Ascending aorta (tissue), 2 donors: ENCODE data around the gene FBXL14. TPM values are rescaled to one million over a fixed set of nuclear protein-coding genes. Genes with fewer than 3 reads are reported as not detected.

Experiments
- DNase-seq, 2 donors: peaks; one replicate each; pipeline ENCODE4 v3.0.0-alpha.2; 2019; ENCODE audit warnings: low spot score in 2 of 2
- H3K27ac ChIP-seq, 2 donors: fragments of 200-600 bp; sonication (generic); one replicate each; pipeline ENCODE4 v1.5.1; 2016 to 2017; ENCODE audit warnings: mild to moderate bottlenecking in 1 of 2
- H3K27me3 ChIP-seq: fragments of 200-600 bp; sonication (generic); one replicate; pipeline ENCODE4 v1.5.1; 2017
- H3K36me3 ChIP-seq, 2 donors: fragments of 200-600 bp; sonication (generic); one replicate each; pipeline ENCODE4 v1.5.1; 2016
- H3K4me1 ChIP-seq, 2 donors: fragments of 200-600 bp; sonication (generic); one replicate each; pipeline ENCODE4 v1.5.1; 2016 to 2017; ENCODE audit warnings: mild to moderate bottlenecking in 1 of 2
- H3K4me3 ChIP-seq, 2 donors: fragments of 200-600 bp; sonication (generic); one replicate each; pipeline ENCODE4 v1.5.1; 2016 to 2017; ENCODE audit warnings: mild to moderate bottlenecking in 1 of 2
- H3K9me3 ChIP-seq, 2 donors: fragments of 200-600 bp; sonication (generic); one replicate each; pipeline ENCODE4 v1.5.1; 2016
- intact Hi-C: fragments of 100-400 bp; cut with DNase I; formaldehyde crosslinking; loops from one replicate; pipeline ENCODE4 v1.15.1; 2023
- total RNA-seq: library from RNA; depleted of rRNA; stranded (reverse); fragments of >200 nt; gene quantifications from one replicate; pipeline ENCODE4 v1.1.0, GENCODE V29; 2016
- TF ChIP-seq, protein P1 (sequence below), 3 experiments: fragments of 200-600 bp in 2 of 3; fragments of 450-650 bp in 1 of 3; sonication (generic) in 2 of 3; IDR thresholded peaks; one replicate each; pipeline ENCODE4 v1.5.1; 2016 to 2019; ENCODE audit warnings: antibody characterized with exemption in 3 of 3, mild to moderate bottlenecking in 1 of 3, moderate library complexity in 1 of 3

FBXL14 gene
- total RNA-seq, 1 donor from 2014 or later, result 14.7 TPM

DNA sequence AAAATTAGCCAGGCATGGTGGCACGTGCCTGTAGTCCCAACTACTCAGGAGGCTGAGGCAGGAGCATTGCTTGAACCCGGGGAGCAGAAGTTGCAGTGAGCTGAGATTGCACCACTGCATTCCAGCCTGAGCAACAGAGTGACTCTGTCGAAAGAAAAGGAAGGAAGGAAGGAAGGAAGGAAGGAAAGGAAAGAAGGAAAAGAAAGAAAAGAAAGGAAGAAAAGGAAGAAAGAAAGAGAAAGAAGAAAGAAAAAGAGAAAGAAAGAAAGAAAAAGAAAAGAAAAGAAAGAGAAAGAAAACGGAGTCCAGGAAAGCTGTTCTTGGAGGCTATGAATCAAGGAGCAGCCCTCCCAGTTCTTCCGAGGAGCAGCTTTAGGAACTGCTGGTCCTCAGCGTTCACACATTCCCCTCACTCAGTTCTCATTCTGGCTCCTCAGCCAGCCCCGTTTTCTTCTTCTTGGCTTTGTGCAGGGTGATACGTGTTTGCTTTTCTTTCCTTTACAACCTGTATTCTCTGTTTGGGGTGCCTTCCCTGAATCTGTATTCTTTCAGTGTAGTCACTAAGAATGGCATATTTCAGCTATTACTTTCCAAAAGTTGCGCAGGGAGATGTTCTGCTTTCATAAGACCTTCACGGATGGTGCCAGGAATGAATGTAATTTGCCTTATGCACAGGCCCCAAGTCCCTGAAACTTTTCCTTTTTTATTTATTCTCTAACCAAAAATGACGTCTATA is 12.2 kb downstream of the FBXL14 start:
- DNase-seq, result peak in 1 of 2 donors; percentile 58
- peaks cover 0 to 6% of the 10 kb centered on the region in 2 donors for H3K4me1 ChIP-seq
- H3K9me3 ChIP-seq, result no peaks in the 10 kb centered on the region
- intact Hi-C loops, result loop anchor here (10.0 kb wide), 1 partner anchor 1017 kb away; no protein-coding TSS in a partner anchor
- H3K4me3 ChIP-seq, result no peak overlapping the region
- H3K36me3 ChIP-seq, result no peaks in the 10 kb centered on the region
- TF ChIP-seq, protein P1, sequence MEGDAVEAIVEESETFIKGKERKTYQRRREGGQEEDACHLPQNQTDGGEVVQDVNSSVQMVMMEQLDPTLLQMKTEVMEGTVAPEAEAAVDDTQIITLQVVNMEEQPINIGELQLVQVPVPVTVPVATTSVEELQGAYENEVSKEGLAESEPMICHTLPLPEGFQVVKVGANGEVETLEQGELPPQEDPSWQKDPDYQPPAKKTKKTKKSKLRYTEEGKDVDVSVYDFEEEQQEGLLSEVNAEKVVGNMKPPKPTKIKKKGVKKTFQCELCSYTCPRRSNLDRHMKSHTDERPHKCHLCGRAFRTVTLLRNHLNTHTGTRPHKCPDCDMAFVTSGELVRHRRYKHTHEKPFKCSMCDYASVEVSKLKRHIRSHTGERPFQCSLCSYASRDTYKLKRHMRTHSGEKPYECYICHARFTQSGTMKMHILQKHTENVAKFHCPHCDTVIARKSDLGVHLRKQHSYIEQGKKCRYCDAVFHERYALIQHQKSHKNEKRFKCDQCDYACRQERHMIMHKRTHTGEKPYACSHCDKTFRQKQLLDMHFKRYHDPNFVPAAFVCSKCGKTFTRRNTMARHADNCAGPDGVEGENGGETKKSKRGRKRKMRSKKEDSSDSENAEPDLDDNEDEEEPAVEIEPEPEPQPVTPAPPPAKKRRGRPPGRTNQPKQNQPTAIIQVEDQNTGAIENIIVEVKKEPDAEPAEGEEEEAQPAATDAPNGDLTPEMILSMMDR (IDR thresholded peaks at IDR 0.05), result no peak
- H3K27ac ChIP-seq, result no peak overlapping the region
- no peaks in the 10 kb centered on the region for H3K27me3 ChIP-seq

DNA sequence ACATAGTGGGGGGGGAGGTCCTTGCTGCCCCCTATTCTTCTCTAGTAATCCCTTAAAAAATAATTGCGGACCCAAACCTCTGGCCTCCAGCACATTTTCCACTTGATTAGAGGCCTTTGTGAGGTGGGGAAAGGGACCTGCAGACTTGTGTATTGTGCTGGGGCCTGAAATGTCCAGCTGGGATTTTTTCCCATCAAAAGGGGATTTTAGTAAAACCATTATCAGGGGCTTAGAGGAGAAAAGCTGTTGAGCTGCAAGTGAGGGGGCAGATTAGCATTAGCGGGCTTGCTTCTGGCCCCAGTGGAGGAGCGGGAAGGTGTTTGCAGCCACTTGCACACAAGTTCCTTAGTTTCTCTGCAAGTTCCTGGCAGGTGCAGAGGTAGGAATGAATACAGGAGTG is 13.9 kb downstream of the FBXL14 start:
- Histone ChIP-seq H3K36me3 (no peaks in the 10 kb centered on the region), H3K4me1 (peaks cover under 1 to 8% of the 10 kb centered on the region in 2 donors), H3K4me3 (no peak overlapping the region), H3K9me3 (no peaks in the 10 kb centered on the region), H3K27me3 (no peaks in the 10 kb centered on the region), H3K27ac (no peak overlapping the region)
- TF ChIP-seq, protein P1 (IDR thresholded peaks at IDR 0.05), result no peak
- intact Hi-C loops, result loop anchor here (10.0 kb wide), 1 partner anchor 1016 kb away; no protein-coding TSS in a partner anchor
- no peak for DNase-seq

DNA sequence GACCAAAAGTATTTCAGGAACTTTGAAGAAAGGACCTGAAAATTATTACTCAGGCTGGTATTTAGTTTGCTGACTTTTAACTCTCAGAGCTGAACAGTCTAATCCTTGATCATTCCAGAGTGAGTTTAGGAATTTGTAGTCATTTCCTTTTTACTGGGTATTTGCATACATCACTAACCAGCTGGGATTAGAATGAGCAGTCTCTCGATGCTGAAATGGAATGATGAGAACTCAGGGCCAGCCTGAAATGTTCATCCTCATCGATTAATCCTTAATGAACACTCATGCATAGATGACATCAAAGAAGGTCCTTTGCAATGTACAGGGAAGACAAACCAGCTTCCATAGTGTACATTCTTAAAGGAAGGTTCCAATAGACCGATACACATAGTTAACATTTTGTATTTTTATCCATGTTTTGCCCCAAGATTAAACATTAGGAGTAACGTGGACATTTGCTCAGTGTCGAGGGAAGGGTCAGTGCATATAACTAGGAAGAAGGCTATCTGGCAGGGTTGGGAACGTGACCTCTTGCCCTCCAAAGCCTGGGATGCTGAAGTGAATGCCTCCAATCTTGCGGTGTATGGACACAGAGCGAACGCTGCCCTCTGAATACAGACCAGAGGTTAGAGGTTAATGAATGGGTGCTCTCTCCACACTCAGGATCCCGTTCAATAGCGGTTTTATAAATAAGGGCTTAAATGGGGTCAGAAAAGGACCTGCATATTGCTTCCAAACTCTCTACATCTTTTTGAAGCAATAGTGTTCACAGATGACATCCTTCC is 14.5 kb downstream of the FBXL14 start:
- no peaks in the 10 kb centered on the region for H3K9me3 ChIP-seq
- H3K36me3 ChIP-seq, result no peaks in the 10 kb centered on the region
- H3K4me3 ChIP-seq, result no peak overlapping the region
- intact Hi-C loops, result loop anchor here (10.0 kb wide), 1 partner anchor 1015 kb away; no protein-coding TSS in a partner anchor
- no peaks in the 10 kb centered on the region for H3K27me3 ChIP-seq
- no peak for DNase-seq
- H3K4me1 ChIP-seq, result peaks cover 3 to 14% of the 10 kb centered on the region in 2 donors
- TF ChIP-seq, protein P1 (IDR thresholded peaks at IDR 0.05), result no peak
- no peak overlapping the region for H3K27ac ChIP-seq

- intact Hi-C loops, result no loop called here
- H3K4me3 ChIP-seq, result peak overlapping the region; percentile 24 to 54
- no peaks in the 10 kb centered on the region for H3K9me3 ChIP-seq
- TF ChIP-seq, protein P1 (IDR thresholded peaks at IDR 0.05), result no peak
- no peaks in the 10 kb centered on the region for H3K27me3 ChIP-seq
- peaks cover 3 to 10% of the 10 kb centered on the region in 2 donors for H3K4me1 ChIP-seq
- H3K36me3 ChIP-seq, result no peaks in the 10 kb centered on the region
- H3K27ac ChIP-seq, result peak overlapping the region; percentile 15 to 42
- no peak for DNase-seq
Measured at GRCh38 chr12:1576410-1577241, 17.8 kb downstream of the FBXL14 start.
